Hepatocyte (in vitro differentiated cells): ENCODE measurements around the gene PLCB4.

ENCODE experiments used
- EZH2 ChIP-seq: fragments of 200-600 bp; sonication (generic); IDR thresholded peaks from 2 replicates; pipeline ENCODE4 v1.6.1; 2016; ENCODE audit warnings: antibody characterized with exemption, mild to moderate bottlenecking, borderline replicate concordance
- TF ChIP-seq, protein P1 (sequence below): fragments of 200-600 bp; sonication (generic); IDR thresholded peaks from 2 replicates; pipeline ENCODE4 v1.5.1; 2016; ENCODE audit warnings: antibody characterized with exemption, mild to moderate bottlenecking; ENCODE audit not compliant: poor library complexity

- no peak for TF ChIP-seq EZH2
- TF ChIP-seq, protein P1, sequence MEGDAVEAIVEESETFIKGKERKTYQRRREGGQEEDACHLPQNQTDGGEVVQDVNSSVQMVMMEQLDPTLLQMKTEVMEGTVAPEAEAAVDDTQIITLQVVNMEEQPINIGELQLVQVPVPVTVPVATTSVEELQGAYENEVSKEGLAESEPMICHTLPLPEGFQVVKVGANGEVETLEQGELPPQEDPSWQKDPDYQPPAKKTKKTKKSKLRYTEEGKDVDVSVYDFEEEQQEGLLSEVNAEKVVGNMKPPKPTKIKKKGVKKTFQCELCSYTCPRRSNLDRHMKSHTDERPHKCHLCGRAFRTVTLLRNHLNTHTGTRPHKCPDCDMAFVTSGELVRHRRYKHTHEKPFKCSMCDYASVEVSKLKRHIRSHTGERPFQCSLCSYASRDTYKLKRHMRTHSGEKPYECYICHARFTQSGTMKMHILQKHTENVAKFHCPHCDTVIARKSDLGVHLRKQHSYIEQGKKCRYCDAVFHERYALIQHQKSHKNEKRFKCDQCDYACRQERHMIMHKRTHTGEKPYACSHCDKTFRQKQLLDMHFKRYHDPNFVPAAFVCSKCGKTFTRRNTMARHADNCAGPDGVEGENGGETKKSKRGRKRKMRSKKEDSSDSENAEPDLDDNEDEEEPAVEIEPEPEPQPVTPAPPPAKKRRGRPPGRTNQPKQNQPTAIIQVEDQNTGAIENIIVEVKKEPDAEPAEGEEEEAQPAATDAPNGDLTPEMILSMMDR, result no peak
Observed at GRCh38 chr20:9520086-9520485, 451.2 kb downstream of the PLCB4 start.
